Adrenal gland (tissue), 5 donors: ENCODE data around the gene RAB3IL1.

ENCODE experiments used
- CTCF ChIP-seq, 6 experiments: fragments of 450-650 bp in 4 of 6; fragments of 200-600 bp in 2 of 6; sonication (generic) in 1 of 6; IDR thresholded peaks; 1 replicate in 5 of 6; 2 replicates in 1 of 6; pipeline versions ENCODE4 v1.5.1 to v1.8.0; 2016 to 2021; ENCODE audit warnings: antibody characterized with exemption in 6 of 6, mild to moderate bottlenecking in 2 of 6, moderate library complexity in 1 of 6
- POLR2A ChIP-seq, 2 donors: fragments of 450-650 bp; IDR thresholded peaks; one replicate each; pipeline ENCODE4 v1.6.1; 2017; ENCODE audit warnings: antibody characterized with exemption in 2 of 2, mild to moderate bottlenecking in 2 of 2, moderate library complexity in 1 of 2
- donor health status: DM: no; HTN: no; CAD: no.

GRCh38 chr11:61918251-61918937 lies 1.0 kb upstream of the RAB3IL1 start:
- no peak for TF ChIP-seq CTCF (IDR thresholded peaks at IDR 0.05)
- no peak for TF ChIP-seq POLR2A (IDR thresholded peaks at IDR 0.05)
